OCI-LY7 (cell line): Measurements from ENCODE around the gene OPCML.

ENCODE experiments used
- EZH2phosphoT487 ChIP-seq: fragments of 200-600 bp; sonication (generic); IDR thresholded peaks from 2 replicates; pipeline ENCODE4 v1.6.1; 2018; ENCODE audit warnings: low read depth, borderline replicate concordance, mild to moderate bottlenecking, mixed run types, antibody characterized with exemption, low read length, moderate library complexity, mixed read lengths
- TF ChIP-seq, protein P1 (sequence below): fragments of 200-600 bp; sonication (generic); conservative IDR thresholded peaks from 2 replicates; pipeline ENCODE4 v1.5.1; 2014; ENCODE audit warnings: mild to moderate bottlenecking, antibody characterized with exemption, low read length, moderate library complexity, mixed read lengths

DNA sequence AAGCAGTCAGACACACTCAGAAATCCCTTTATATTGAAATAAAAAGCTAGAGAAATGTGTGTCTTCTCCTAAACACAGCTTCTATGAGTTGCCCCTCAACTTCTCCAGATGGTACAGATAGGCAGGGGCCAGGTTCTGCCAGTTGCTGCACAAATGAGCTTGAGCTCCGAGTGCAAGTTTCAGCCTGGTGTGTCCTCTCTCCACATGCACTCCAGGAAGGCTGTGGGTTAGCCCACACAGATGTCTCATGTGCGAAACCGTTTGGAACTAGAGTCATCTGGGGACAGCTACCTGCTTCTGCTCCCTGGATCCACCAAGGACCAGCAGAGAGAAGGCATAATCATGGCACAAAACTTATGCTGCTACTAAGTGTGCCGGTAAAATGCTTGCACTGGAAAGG, 812.6 kb downstream of the OPCML start:
- TF ChIP-seq, protein P1, sequence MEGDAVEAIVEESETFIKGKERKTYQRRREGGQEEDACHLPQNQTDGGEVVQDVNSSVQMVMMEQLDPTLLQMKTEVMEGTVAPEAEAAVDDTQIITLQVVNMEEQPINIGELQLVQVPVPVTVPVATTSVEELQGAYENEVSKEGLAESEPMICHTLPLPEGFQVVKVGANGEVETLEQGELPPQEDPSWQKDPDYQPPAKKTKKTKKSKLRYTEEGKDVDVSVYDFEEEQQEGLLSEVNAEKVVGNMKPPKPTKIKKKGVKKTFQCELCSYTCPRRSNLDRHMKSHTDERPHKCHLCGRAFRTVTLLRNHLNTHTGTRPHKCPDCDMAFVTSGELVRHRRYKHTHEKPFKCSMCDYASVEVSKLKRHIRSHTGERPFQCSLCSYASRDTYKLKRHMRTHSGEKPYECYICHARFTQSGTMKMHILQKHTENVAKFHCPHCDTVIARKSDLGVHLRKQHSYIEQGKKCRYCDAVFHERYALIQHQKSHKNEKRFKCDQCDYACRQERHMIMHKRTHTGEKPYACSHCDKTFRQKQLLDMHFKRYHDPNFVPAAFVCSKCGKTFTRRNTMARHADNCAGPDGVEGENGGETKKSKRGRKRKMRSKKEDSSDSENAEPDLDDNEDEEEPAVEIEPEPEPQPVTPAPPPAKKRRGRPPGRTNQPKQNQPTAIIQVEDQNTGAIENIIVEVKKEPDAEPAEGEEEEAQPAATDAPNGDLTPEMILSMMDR = no peak
- no peak for TF ChIP-seq EZH2phosphoT487
